ENCODE data around the gene LDLRAD1. TPM values are rescaled to one million over a fixed set of nuclear protein-coding genes. Genes with fewer than 3 reads are reported as not detected.
"Not testable (repeated sequence)": the region's sequence is repeated elsewhere in the genome, so short reads cannot be mapped to it uniquely, and the experiment has no call there.

The LDLRAD1 gene
- total RNA-seq, 1 donor from 2014 or later = not detected

DNA sequence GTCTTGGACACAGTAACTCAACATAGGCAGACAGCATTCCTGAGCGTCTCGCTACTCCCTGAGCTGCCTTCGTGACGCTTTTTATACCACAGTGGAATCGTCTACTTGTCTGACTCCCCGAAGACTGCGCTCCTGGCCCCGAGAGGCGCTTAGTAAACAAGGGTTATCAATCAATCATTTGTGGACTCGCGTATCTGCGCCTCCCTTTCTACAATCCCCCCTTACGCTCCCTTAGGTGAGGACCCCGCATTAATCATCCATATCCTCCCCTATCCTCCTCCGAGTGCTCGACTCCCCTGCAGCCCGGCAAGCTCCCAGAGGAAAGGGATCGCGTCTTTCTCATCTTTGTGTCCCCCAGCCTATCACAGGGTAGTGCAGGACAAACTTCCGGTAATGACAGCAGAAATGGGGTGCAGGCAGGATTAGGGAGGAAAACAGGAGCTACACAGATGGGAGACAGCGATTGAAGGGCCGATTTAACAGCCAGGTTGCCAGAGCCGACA lies 34.5 kb upstream of the LDLRAD1 start:
- H3K4me3 ChIP-seq (ENCODE audit: low read depth, low read length) = peak overlapping the region; percentile 63
- H3K36me3 ChIP-seq (ENCODE audit: control insufficient read depth, insufficient read depth, low read length) = no peaks in the 10 kb centered on the region
- TF ChIP-seq, protein P1, sequence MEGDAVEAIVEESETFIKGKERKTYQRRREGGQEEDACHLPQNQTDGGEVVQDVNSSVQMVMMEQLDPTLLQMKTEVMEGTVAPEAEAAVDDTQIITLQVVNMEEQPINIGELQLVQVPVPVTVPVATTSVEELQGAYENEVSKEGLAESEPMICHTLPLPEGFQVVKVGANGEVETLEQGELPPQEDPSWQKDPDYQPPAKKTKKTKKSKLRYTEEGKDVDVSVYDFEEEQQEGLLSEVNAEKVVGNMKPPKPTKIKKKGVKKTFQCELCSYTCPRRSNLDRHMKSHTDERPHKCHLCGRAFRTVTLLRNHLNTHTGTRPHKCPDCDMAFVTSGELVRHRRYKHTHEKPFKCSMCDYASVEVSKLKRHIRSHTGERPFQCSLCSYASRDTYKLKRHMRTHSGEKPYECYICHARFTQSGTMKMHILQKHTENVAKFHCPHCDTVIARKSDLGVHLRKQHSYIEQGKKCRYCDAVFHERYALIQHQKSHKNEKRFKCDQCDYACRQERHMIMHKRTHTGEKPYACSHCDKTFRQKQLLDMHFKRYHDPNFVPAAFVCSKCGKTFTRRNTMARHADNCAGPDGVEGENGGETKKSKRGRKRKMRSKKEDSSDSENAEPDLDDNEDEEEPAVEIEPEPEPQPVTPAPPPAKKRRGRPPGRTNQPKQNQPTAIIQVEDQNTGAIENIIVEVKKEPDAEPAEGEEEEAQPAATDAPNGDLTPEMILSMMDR (IDR thresholded peaks at IDR 0.05; ENCODE audit: insufficient read depth, low read length, poor library complexity, severe bottlenecking) = no peak
- H3K27me3 ChIP-seq (ENCODE audit: control insufficient read depth, insufficient read depth, low read length) = no peaks in the 10 kb centered on the region
- peak; percentile 18 for DNase-seq (ENCODE audit: low read depth)

DNA sequence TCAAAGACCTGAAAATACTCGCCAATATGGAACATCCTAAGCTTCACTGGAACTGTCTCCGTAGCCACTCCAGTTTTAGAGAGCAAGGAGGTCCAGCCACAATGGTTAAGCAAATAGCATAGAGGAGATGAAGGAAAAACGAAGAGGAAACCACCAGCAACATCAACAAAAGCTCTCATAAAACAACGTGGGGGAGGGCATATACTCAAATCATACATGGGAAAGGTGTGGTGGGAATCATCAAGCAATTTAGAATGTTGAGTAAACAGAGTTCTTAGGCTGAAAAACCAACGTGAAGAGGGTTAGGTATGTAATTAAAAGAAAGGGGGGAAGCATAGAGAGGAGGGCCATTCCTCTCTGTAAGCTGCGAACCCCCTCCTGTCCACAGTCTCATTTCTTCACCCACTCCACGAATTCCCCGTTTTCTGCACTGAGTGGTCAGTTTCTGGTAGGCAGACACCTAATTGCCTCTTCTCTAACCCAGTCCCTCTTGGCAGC lies 34.0 kb upstream of the LDLRAD1 start:
- Histone ChIP-seq H3K4me3 (ENCODE audit: low read depth, low read length) (peak overlapping the region; percentile 63), H3K36me3 (ENCODE audit: control insufficient read depth, insufficient read depth, low read length) (no peaks in the 10 kb centered on the region), H3K27me3 (ENCODE audit: control insufficient read depth, insufficient read depth, low read length) (no peaks in the 10 kb centered on the region)
- TF ChIP-seq, protein P1 (IDR thresholded peaks at IDR 0.05; ENCODE audit: insufficient read depth, low read length, poor library complexity, severe bottlenecking) = no peak
- no peak for DNase-seq (ENCODE audit: low read depth)

DNA sequence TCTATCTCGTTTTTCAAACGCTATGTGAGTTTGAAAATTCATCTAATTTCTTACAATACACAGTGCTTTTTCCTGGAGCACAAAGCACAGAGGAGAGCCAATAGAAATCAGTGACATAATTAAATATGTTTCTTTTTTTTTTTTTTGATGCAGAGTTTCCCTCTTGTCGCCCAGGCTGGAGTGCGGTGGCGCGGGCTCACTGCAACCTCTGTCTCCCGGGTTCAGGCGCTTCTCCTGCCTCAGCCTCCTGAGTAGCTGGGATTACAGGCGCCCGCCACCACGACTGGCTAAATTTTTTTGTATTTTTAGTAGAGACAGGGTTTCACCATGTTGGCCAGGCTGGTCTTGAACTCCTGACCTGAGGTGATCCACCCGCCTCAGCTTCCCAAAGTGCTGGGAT lies 32.4 kb upstream of the LDLRAD1 start:
- not testable (repeated sequence) for DNase-seq (ENCODE audit: low read depth); H3K4me3 ChIP-seq (ENCODE audit: low read depth, low read length); H3K27me3 ChIP-seq (ENCODE audit: control insufficient read depth, insufficient read depth, low read length); H3K36me3 ChIP-seq (ENCODE audit: control insufficient read depth, insufficient read depth, low read length)

DNA sequence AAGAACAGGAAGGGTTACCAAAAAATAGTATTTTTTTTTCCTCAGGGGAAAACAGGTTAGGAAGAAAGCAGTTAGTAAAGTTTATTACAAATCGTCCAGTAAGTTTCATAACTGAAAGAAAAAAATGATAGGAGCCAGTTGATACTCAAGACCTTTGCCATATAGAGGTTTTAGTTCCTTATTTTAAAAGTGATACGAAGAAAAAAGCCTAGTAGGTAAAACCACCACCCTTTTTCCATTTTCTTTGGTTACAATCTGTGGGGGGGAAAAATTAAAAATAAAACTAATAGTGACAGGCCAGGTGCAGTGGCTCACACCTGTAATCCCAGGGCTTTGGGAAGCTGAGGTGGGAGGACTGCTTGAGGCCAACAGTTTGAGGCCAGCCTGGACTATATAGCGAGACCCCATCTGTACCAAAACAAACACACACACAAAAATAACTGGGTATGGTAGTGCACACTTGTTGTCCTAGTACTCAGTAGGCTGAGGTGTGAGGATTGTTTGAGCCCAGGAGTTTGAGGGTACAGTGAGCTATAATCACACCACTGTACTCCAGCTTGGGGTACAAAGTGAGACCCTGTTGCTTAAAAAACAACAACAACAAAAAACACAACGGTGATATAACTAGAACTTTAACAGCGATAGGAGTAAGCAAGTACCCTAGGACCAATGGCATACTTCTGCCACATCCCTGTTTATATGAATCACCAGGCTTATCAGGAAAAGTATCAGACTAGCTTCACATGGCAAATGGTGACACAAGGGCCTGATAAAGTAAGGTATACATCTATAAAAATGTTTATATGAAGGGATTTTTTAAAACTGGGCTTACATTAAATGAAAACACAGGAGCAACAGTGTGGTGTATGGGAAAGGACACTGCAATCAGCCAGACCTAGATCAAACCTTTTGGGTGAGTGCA lies 29.7 kb upstream of the LDLRAD1 start:
- Histone ChIP-seq H3K27me3 (ENCODE audit: control insufficient read depth, insufficient read depth, low read length) (no peaks in the 10 kb centered on the region), H3K4me3 (ENCODE audit: low read depth, low read length) (no peak overlapping the region), H3K36me3 (ENCODE audit: control insufficient read depth, insufficient read depth, low read length) (no peaks in the 10 kb centered on the region)
- TF ChIP-seq, protein P1 (IDR thresholded peaks at IDR 0.05; ENCODE audit: insufficient read depth, low read length, poor library complexity, severe bottlenecking) = no peak
- DNase-seq (ENCODE audit: low read depth) = no peak

DNA sequence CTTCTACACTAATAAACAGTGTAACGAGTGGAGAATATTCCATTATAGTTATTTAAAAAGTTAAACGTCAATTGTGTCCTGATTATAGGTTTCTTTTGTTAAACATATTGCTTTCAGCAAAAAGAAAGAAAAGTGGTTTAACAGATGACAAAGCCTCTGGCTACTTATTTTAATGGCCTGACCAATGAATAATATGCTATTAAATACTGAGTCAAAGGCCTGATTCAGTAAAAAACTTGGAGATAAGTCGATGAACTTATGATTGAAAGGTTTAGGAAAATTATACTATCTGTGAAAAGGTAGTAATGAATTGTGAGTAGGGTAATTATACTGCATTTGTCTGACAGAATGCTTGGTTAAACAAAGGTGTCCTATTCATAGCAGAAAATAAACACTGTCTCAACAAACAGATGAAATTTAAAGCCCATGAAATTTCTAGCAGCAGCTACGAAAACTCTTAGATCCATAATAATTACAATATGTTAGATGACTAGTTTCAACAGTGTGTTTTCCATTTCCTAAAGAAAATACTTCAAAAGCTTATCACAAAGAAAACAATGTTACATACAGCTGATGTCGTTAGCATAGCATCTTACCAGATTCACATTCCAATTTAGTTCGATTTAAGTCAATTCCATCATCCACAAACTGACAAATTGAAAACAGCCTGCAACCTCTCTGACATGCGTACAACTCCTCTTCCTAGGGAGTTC lies 28.8 kb upstream of the LDLRAD1 start:
- no peak overlapping the region for H3K4me3 ChIP-seq (ENCODE audit: low read depth, low read length)
- H3K36me3 ChIP-seq (ENCODE audit: control insufficient read depth, insufficient read depth, low read length) = no peaks in the 10 kb centered on the region
- TF ChIP-seq, protein P1 (IDR thresholded peaks at IDR 0.05; ENCODE audit: insufficient read depth, low read length, poor library complexity, severe bottlenecking) = no peak
- no peak for DNase-seq (ENCODE audit: low read depth)
- no peaks in the 10 kb centered on the region for H3K27me3 ChIP-seq (ENCODE audit: control insufficient read depth, insufficient read depth, low read length)

DNA sequence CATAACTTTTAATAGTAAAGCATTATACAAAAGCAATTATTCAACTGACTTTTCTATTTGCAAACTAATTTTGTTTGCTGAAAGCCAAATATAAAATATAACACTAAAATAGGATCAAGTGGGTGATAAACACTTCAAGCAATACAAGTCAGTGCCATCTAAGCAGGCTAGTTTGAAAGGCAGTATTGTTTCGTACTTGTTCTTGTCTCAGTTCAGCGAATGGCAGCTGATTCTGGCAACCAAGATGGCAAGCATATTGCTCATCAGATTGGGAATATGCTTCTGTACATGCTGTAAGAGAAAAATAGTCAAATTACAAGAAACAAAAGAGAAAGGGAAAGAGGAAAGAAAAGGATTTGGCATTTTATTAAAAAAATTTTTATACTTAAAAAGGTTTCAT lies 27.5 kb upstream of the LDLRAD1 start:
- no peak for DNase-seq (ENCODE audit: low read depth)
- no peaks in the 10 kb centered on the region for H3K27me3 ChIP-seq (ENCODE audit: control insufficient read depth, insufficient read depth, low read length)
- no peaks in the 10 kb centered on the region for H3K36me3 ChIP-seq (ENCODE audit: control insufficient read depth, insufficient read depth, low read length)
- H3K4me3 ChIP-seq (ENCODE audit: low read depth, low read length) = no peak overlapping the region
- TF ChIP-seq, protein P1 (IDR thresholded peaks at IDR 0.05; ENCODE audit: insufficient read depth, low read length, poor library complexity, severe bottlenecking) = no peak
